Effector CD4-positive, alpha-beta T cell (primary cell): ENCODE data around the gene CRLF1. TPM values are rescaled to one million over a fixed set of nuclear protein-coding genes. Genes with fewer than 3 reads are reported as not detected.

Source experiments
- DNase-seq: peaks from one replicate; pipeline ENCODE4 v3.0.0-alpha.2; 2020
- total RNA-seq: gene quantifications from one replicate; lab custom pipeline; 2026; lab: John Stamatoyannopoulos, UW

The CRLF1 gene, protein sequence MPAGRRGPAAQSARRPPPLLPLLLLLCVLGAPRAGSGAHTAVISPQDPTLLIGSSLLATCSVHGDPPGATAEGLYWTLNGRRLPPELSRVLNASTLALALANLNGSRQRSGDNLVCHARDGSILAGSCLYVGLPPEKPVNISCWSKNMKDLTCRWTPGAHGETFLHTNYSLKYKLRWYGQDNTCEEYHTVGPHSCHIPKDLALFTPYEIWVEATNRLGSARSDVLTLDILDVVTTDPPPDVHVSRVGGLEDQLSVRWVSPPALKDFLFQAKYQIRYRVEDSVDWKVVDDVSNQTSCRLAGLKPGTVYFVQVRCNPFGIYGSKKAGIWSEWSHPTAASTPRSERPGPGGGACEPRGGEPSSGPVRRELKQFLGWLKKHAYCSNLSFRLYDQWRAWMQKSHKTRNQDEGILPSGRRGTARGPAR
- total RNA-seq, result not detected

DNA sequence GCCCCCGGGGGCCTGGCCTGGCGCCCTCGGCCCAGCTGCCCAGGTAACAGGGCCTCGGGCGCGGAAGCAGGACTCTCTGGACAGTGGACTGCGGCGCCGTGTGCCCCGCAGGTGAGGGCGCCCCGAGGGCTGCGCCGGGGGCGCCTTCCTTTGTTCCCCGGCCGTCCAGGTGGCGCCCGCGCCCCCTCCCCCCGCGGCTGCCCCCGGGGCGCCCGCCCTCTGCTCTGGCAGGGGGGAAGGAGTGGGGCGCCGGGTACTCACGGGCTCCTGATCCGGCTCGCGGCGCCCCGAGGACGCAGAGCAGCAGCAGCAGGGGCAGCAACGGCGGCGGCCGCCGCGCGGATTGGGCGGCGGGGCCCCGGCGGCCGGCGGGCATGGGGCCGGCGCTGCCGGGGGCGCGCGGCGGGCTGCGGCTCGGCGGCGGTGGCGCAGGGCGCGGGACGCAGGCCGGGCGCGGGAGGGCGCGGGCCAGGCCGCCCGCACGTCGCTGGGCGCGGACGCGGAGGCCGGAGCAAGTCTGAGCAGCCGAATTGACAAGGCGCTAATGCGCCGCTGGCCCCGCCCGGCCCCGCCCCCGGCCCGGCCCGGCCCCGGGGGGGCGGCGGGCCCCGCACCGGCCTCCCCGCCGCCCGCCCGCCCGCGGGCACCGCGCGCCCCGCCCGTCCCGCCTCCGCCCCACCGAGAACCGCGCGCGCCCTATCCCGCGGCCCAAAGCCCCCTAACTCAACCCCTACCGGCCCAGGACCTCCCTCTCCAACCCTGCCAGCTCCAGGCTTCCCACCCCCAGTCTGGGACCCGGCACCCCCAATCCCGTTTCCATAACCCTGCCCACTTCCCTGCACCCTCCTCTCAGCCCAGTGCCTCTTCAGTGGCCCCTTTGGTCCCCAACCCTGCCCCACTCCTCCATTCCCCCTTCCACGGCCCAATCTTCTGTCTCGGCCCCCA, at the start of gene CRLF1:
CRLF1 (minus strand) TSS at position 519 of the 945 bp plus-strand sequence; CDS start at position 376, 143 bp downstream.
- no peak for DNase-seq

DNA sequence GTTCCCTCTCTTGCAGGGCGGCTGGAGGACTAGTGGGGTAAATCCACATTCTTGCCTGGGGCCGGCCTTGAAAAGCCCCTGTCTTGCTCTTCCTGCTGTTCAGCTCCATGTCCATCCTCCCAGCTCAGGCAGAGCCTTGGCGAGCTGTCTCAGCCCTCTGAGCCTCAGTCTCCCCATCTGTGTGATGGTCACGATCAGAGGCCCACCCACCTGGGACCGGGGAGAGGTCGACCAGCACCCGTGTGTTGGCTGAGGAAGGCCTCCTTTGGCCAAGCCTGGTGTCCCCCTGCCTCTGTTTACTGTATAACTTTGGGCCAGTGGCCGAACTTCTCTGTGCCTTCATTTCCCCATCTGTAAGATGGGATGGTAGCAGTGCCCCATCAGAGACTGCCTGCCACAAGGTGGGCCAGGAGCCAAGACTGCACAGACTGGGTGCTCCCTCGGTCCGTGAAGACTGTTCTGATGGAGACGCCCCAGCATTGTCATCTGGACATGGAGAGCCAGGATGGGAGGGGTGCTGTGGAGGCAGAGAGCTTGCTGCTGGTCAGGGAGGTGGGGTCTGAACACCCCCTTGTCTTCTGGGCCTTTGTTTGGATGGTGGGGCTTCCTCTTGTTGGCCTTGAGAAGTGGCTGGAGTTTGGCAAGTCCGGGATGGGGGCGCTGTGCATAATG, 48.7 kb upstream of the CRLF1 start:
- DNase-seq, result no peak

DNA sequence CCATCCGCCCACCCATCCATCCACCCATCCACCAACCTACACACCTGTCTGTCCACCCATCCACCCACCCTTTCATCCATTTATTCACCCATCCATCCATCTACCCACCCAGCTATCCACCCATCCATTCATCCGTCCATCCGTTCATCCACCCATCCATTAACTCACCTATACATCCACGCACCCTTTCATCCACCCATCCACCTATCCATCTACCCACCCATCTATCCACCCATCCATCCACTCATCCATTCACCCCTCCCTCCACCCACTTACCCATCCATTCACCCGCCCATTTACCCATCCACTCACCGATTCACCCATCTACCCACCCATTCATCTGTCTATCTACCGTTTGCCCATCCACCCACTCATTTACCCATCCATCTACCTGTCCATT, 47.9 kb upstream of the CRLF1 start:
- no peak for DNase-seq

DNA sequence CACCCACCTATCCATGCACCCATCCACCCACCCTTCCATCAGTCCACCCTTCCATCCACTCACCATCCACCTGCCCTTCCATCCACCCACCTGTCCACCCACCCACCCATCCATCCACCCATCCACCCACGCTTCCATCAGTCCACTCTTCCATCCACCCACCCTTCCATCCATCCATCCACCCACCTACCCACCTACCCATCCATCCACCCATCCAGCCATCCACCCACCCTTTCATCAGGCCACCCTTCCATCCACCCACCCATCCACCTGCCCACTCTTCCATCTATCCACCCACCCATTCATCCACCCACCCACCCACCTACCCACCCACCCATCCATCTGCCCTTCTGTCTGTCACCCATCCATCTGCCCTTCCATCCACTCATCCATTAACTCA, 47.3 kb upstream of the CRLF1 start:
- no peak for DNase-seq

DNA sequence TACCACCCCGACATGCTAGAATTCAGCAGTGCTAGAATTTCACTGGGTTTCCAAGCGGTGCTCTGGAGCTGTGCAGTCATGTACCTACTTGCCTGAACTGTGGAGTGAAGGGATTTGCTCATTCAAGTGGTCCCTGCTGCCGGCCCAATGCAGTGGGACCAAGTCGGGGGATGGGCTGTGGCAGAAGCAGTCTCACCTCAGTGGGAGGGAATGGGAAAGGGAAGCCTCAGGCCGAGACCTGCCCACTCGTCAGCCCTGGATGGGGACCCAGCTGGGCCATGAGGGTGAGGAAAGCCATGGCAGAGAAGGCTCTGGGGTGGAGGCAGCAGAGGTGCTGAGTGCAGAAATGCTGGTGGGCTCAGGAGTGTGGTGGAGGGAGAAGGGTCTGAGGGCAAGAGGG, 45.1 kb upstream of the CRLF1 start:
- no peak for DNase-seq

DNA sequence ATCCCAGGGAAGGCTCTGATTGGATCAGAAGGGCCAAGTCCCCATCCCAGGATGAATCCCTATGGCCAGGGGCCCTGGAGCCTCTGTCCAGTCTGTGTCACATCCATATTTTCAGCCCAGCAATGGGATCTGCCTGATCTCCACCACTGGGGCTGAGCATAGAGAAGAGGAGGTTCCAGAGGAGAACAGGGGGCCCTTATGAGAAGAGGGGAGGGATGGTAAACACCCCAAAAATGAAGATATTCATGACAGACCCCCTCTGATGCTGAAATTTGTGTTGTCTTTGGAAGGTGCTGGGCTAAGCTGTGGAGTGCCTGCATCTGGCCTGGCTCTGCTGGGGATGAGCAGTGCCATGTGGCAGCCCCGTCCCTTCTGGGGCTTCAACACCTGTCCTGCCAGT, 44.7 kb upstream of the CRLF1 start:
- no peak for DNase-seq

DNA sequence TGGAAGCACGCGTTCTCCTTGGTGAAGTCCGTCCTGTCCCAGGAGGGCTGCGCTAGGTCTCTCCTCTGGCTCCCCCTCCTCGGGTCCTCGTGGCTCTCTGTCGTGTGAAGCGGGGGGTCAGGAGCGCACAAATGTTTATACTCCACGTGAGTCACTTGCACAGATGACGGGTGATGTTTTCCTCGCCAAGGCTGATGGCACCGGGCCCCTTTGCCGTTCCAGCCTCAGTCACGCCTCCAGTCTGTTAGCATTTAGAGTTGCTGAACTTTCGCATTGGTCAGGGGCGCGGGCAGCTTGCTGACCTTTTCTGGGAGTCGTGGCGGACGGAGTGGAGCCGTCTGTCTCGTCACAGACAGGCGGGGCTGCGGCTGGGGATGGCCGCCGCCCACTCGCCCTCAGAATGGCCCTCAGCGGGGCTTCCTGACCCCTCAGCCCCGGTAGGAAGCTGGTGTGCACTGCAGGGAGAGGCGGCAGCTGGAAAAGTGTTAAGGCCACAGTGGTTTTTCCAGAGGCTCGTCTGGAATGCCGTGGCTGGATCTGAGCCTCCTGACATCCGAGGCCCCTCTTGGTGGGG, 44.0 kb upstream of the CRLF1 start:
- DNase-seq, result no peak

DNA sequence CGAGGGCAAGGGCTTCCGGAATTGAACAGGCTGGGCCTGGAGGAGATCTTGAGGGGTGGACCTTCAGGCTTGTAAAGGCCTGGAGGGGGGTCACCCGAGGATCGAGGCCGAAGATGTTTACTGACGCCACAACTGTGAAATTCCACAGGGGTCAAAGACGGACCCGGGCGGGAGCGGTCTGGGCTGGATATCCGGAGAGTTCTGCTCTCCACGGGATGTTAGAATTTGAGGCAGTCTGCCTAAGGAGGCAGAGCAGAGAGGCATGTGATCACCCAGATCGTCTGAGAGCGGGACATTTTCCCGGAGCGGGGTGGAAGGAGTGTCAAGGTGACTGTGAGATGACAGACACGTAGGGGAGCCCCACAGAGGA, 43.4 kb upstream of the CRLF1 start:
- DNase-seq, result no peak

DNA sequence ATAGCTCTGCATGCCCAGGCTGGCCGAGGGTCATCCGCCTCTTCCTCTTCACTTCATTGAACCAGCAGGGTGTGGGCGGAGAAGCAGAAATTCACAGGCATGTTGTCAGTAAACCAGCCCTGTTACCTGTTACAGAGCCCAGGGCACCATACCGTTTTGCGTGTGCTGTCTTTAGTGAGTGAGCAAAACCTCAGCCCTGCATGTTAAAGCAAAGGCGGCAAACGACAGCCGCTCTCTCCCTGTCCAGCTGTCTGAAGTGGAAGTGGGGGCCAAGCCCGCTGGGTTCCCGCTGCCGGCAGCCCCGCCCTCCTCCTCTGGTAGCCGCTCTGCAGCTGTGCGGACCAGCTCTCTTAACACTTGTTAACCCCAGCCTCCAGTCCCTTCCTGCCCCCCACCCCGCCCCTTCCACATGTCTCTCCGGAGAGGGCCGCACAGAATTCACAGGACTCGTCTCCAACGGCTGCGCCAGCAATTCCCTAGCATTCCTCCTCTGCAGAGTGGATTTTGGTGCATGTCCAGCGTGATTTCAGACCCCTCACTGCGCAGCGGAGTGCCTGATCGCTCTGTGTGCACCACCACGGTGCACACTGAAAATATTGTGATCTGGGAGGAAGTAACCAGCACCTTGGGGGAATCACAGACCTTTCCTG, 42.9 kb upstream of the CRLF1 start:
- DNase-seq, result no peak

DNA sequence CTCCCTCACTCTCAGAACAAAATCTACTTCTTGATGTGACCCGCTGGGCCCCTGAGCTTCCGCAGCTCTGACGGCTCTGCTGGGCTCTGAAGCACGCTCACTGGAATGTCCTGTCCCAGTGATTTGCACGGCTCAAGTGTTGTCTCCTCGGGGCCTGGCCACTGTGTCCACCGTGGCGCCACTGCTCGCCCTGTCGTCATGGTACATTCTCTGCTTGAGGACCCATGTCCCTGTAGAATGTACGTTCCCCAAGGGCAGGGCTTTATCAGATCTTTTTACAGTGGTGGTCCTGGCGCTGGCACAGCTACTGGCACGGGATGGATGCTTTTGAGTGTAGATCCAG, 42.3 kb upstream of the CRLF1 start:
- no peak for DNase-seq

DNA sequence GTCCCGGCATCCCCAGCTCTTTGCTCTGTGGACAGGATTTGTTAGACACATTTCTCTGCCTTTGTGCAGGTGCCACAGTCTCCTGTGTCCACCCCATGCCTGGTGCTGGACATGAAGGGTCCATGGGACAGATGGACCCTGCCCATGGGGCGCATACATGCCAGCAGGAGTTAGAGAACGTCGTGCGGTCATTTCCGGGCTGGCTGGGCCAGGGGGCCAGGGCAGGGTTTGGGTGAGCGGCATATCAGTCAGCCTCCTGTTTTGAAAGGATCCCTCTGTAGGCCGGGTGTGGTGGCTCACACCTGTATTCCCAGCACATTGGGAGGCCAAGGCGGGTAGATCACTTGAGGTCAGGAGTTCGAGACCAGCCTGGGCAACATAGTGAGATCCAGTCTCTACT, 41.2 kb upstream of the CRLF1 start:
- no peak for DNase-seq

DNA sequence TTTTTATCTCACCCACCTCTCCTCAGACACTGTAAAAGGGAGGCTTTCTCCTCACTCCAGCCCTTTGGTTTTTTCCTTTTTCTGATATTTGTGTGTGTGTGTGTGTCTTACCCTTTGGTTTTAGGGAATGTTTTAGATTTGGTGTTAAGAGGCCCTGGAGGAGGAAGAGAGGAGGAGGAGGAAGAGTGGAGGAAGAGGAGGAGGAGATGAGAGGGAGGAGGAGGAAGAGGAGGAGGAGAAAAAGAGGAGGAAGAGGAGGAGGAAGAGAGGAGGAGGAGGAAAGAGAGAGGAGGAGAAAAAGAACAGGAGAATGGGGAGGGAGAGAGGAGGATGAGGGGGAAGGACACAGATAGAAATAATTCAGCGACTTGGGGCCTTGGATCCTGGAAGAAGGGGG, 40.8 kb upstream of the CRLF1 start:
- no peak for DNase-seq

DNA sequence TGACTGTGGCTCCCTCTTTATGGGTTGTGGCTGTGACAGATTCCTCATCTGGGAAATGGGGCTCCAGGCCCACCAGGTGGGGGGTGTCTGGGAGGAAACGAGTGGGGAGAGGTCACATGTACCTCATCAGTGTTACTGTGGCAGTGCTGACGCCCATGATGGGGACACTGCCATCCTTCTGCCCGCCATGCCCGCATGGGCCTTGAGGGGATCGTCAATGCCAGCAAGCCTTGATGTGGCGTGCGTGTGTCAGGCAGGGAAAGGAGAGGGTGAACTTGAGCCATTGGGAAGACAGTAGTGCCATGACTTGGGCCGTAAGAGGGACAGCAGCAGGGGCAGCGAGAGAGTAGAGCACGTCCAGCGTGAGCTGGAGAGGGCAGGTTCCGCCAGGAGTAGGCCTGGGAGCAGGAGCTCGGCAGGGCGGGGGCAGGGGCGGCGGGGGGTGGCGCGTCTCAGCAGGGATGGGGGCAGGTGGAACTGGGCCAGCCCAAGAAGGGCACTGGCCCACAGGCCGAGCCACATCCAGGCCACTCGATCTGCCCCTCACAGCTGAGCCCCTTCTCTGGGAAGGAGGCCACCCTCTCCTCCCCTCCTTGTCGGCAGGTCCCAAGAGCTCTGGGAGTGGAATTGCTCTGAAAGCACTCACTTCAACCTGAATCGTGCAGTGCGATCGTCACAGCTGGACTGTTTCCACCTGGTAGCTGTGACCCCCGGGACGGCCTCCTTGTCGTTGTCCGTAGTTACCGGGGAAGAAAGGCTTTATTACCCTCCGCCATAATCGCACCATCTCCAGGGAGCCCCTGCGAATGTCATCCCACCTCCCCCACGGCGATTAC, 40.2 kb upstream of the CRLF1 start:
- no peak for DNase-seq

DNA sequence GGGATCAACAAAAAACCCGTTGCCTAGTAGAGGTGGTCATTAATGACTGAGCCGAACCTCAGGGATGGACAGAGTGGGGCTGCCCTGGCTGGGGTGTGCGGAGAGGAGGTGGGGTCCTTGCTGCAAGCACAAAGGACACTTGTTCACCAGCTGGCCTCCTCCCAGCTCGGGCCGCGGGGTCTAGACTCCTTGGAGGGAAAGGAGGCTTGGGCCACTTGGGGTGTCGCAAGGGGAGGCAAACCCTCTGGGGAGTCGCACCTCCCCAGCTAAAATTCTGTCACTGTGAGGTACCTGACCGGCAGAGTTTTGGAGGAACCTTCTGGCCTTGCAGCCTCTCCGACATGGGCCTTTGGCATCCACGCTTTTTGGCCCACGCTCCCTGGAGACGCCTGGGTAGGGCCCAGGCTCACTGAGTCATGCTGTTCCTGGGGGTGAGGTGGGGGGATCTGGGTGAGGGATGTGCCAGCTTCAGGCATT, 38.5 kb upstream of the CRLF1 start:
- DNase-seq, result no peak

DNA sequence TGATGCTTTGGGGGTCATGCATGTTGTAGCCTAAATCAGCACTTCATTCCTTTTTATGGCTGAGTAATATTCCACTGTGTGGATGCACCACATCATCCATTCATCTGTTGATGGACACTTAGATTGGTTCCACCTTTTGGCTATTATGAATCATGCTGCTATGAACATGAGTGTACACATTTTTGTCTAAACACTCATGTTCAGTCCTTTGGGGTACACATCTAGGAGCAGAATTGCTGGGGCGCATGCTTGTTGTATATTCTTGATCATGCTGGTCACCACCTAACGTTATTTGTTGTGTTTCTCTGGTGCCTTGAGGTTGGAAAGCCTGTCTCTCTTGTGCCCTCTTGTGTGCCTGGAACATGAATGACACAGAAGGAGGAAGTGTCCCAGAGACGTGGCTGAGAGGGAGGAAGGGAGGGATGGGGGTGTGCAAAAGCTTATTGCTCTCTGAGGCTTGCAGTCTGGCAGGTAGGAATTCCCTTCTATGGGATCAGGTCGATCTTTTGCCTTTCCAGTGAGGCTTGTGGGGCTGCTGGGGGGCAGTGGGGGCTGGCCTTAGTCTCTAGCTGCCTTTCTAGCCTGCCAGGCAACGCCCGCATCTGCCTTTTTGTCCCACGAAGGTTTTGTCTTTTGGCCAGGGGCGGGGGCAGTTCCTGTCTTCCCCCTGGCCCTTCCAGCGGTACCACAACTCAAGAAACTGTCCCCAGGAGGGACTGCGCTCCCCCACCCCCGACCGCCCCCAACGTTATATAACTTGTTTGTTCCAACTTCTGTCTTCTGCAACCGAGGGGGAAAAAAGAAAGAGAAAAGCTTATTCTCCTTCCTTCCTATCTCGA, 37.8 kb upstream of the CRLF1 start:
- no peak for DNase-seq

DNA sequence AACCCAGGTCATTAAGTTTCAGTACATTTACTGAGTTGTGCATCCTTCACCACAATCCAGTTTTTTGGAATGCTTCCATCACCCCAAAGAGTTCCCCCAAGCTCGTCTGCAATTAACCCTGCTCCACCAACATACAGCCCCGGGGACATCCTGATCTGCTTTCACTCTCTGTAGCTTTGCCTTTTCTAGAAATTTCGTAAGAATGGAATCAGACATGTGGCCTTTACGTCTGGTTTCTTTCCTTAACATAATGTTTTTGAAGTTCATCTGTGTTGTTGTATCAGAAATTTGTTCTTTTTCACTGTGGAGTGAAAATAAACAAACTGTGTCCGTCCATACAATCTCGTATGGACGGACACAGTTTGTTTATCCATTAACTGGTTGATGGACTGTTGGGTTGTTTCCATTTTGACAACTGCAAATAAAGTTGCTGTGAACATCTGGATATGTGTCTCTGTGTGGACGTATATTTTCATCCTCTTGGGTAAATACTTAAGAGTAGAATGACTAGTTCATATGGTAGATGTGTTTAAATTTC, 33.2 kb upstream of the CRLF1 start:
- DNase-seq, result no peak

DNA sequence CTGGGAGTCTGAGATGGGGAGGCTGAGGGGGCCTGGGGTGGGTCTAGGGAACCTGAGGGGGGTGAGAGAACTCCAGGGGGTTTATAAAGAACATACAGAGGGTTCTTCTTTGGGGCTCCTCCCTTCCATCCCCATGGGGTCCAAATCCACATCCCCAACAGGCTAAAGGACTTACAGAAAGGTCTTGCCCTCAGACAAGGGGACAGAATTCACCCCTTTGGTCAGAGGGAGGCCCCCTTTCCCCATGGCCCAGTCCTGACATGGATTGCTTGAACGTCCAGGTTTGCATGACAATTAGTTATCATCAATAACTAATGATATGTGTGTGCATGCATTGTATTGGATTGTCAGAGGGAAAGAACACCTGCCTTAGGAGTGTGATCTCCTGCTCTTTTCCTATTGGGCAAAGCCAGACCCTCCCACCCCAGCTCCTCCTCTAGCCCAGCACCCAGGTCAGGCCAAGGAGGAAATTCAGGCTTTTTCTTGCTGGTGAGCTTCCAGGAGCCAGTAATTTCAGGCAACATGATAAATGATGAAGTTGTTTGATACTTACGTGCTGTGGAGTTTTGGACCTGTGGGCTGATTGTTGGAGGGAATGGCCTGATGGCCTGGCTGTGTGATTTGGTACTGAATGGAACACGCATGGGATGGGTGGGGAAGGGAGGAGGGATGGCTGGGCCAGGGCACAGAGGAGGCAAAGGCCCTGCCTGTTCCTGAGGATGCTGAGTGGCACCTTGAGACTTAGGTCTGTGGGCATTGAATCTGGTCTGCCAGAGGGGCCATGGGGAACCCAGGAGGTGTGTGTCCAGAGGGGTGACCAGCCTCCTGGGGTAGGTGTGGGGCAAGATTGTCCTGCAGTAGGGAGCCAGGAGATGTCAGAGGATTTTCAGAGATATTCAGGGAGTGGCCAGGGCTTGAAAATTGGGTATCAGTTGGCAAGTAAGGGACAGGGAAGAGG, 31.4 kb upstream of the CRLF1 start:
- no peak for DNase-seq

DNA sequence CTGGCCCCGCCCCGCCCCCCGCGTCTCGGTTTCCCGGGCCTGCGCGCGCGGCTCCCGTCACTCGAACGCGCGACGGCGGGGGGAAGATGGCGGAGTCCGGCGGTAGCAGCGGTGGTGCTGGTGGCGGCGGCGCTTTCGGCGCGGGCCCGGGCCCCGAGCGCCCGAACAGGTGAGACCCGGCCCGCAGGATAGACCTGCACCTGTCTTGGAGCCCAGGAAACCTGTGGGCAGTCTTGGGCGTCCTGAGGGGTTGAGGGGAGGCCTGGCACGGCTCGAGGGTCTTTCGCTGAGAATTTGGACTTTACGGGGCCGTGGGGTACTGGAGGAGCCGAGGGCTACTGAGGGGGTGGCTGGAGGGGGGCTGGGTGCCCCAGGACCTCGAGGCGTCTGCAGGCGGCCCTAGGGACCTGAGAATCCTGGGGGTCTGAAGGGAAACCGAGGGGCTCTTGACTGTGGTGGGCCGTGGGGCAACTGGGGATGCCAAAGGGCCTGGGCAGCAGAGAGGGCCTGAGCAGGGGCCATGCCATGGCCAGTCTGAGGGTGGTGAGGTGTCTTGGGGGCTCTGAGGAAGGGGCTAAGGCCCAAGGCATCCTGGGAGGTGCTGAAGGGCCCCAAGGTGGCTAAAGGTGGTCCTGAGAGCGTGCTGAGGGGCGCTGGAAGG, 30.5 kb upstream of the CRLF1 start, which contains the start of gene KLHL26:
KLHL26 (plus strand) TSS at position 60 of the 661 bp plus-strand sequence; CDS start at position 87, 27 bp downstream.
- no peak for DNase-seq
